Esophagus muscularis mucosa (tissue), 4 donors: ENCODE data around the gene LPCAT1. TPM values are rescaled to one million over a fixed set of nuclear protein-coding genes. Genes with fewer than 3 reads are reported as not detected.

Source experiments
- DNase-seq: peaks from one replicate; pipeline ENCODE4 v3.0.0-alpha.2; 2017; ENCODE audit errors: extremely low spot score
- H3K27ac ChIP-seq, 4 donors: fragments of 200-600 bp; sonication (generic); replicated peaks in 1 of 4; 1 replicate in 3 of 4; 2 replicates in 1 of 4; pipeline ENCODE4 v1.5.1; 2016 to 2019; ENCODE audit warnings: mild to moderate bottlenecking in 1 of 4
- H3K27me3 ChIP-seq, 4 donors: fragments of 200-600 bp; sonication (generic); one replicate each; pipeline versions ENCODE4 v1.5.1 to v1.6.0; 2016 to 2019
- H3K36me3 ChIP-seq, 4 donors: fragments of 200-600 bp; sonication (generic); one replicate each; pipeline ENCODE4 v1.5.1; 2016 to 2019
- H3K4me1 ChIP-seq, 4 donors: fragments of 200-600 bp; sonication (generic); one replicate each; pipeline ENCODE4 v1.5.1; 2016 to 2019
- H3K4me3 ChIP-seq, 4 donors: fragments of 200-600 bp; sonication (generic); 1 replicate in 2 of 4; 2 replicates in 2 of 4; pipeline ENCODE4 v1.5.1; 2016 to 2019; ENCODE audit warnings: mild to moderate bottlenecking in 4 of 4, moderate library complexity in 1 of 4
- H3K9me3 ChIP-seq, 4 donors: fragments of 200-600 bp; sonication (generic); 1 replicate in 3 of 4; 2 replicates in 1 of 4; pipeline ENCODE4 v1.5.1; 2016 to 2019
- EP300 ChIP-seq: sonication (generic); formaldehyde crosslinking; IDR thresholded peaks from one replicate; pipeline ENCODE4 v1.6.1; 2017; ENCODE audit warnings: antibody characterized with exemption
- POLR2A ChIP-seq: fragments of 450-650 bp; IDR thresholded peaks from one replicate; pipeline ENCODE4 v1.6.1; 2017; ENCODE audit warnings: antibody characterized with exemption, moderate library complexity, mild to moderate bottlenecking, low read depth
- POLR2AphosphoS5 ChIP-seq, 2 donors: sonication (generic); formaldehyde crosslinking; IDR thresholded peaks; one replicate each; pipeline ENCODE4 v1.6.1; 2017; ENCODE audit warnings: antibody characterized with exemption in 2 of 2
- WGBS: methylation state at CpG from one replicate; pipeline ENCODE4 v1.1.5; 2018; 5-methylcytosine and 5-hydroxymethylcytosine counted together
- intact Hi-C: fragments of 100-400 bp; cut with DNase I; formaldehyde crosslinking; loops from one replicate; pipeline ENCODE4 v1.15.1; 2023
- total RNA-seq, 4 donors: library from RNA; depleted of rRNA; stranded (reverse); fragments of >200 nt; gene quantifications; one replicate each; pipeline versions ENCODE4 v1.1.0 to v1.2.1, GENCODE V29; 2016
- TF ChIP-seq, protein P1 (sequence below), 3 experiments: fragments of 200-600 bp in 2 of 3; fragments of 450-650 bp in 1 of 3; sonication (generic) in 2 of 3; IDR thresholded peaks; one replicate each; pipeline ENCODE4 v1.5.1; 2017 to 2019; ENCODE audit warnings: antibody characterized with exemption in 3 of 3, mild to moderate bottlenecking in 2 of 3, moderate library complexity in 1 of 3

LPCAT1 gene
- total RNA-seq, 4 donors from 2014 or later = 22.5 to 51.7 (median 35.0) TPM

DNA sequence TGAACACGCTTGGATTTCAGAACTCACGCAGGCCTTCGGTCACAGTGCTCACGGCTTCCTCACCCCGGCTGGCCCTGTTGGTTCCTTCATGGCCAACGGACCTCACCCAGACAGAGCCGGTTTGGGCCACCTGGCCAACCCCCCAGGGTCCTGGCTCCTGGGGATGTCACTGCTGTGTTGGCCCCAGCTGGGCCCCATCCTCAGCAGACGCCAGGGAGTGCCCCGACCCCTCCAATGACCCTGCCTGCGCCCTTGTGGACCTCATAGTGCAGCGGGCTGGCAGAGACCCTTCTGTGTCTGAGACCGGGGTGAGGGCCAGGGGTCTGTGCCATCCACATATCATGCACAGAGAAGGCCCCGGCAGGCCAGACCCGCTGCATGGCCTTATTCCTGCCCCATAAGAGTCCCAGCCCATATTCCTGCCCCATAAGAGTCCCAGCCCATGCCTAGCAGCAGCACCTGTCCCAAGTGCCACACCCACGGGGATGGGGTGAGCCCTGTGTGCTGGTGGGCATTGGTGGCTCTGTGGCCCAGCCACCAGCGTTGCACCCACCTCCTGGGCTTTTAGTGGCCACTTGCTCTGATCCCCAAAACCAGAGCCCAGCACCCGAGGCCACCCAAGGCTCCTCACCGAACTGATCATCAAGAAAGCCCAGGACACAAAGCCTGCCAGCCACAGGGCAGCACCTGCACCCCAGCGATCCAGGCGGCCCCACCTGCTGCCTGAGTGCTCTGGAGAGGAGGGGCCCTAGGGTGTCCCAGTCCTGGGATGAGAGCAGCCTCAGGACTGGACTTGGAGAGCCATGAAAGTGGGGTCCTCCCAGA, 1.3 kb upstream of the LPCAT1 start:
- peak overlapping the region in 2 of 4 donors; percentile 91 for H3K27ac ChIP-seq

GRCh38 chr5:1524481-1524798, 680 bp upstream of the LPCAT1 start:
- intact Hi-C loops = loop anchor here (10.0 kb wide), 2 partner anchors 70 to 120 kb away; no protein-coding TSS in a partner anchor
- Histone ChIP-seq H3K36me3 (peaks cover 0 to 14% (median 10%) of the 10 kb centered on the region in 4 donors), H3K9me3 (no peaks in the 10 kb centered on the region), H3K27ac (peak overlapping the region; percentile 91 to 92 (median 92)), H3K4me3 (peak overlapping the region; percentile 90 to 91 (median 90)), H3K27me3 (no peaks in the 10 kb centered on the region), H3K4me1 (peaks cover 9 to 30% (median 26%) of the 10 kb centered on the region in 4 donors)
- 70% methylated on average over 6 of the region's 13 CpGs for WGBS
- DNase-seq = no peak
- TF ChIP-seq, protein P1, sequence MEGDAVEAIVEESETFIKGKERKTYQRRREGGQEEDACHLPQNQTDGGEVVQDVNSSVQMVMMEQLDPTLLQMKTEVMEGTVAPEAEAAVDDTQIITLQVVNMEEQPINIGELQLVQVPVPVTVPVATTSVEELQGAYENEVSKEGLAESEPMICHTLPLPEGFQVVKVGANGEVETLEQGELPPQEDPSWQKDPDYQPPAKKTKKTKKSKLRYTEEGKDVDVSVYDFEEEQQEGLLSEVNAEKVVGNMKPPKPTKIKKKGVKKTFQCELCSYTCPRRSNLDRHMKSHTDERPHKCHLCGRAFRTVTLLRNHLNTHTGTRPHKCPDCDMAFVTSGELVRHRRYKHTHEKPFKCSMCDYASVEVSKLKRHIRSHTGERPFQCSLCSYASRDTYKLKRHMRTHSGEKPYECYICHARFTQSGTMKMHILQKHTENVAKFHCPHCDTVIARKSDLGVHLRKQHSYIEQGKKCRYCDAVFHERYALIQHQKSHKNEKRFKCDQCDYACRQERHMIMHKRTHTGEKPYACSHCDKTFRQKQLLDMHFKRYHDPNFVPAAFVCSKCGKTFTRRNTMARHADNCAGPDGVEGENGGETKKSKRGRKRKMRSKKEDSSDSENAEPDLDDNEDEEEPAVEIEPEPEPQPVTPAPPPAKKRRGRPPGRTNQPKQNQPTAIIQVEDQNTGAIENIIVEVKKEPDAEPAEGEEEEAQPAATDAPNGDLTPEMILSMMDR (IDR thresholded peaks at IDR 0.05) = no peak
- no peak for TF ChIP-seq POLR2A
- no peak for TF ChIP-seq EP300

More for the DNA sequence above, 1.3 kb upstream of the LPCAT1 start:
- Histone ChIP-seq H3K9me3 (no peaks in the 10 kb centered on the region), H3K4me3 (peak overlapping the region in 2 of 4 donors; percentile 90 to 91), H3K36me3 (peaks cover 0 to 8% (median 5%) of the 10 kb centered on the region in 4 donors), H3K27me3 (no peaks in the 10 kb centered on the region), H3K4me1 (peaks cover 9 to 30% (median 26%) of the 10 kb centered on the region in 4 donors)
- no peak for DNase-seq
- TF ChIP-seq, protein P1 (IDR thresholded peaks at IDR 0.05) = no peak
- TF ChIP-seq EP300 (no peak), POLR2A (no peak), POLR2AphosphoS5 (IDR thresholded peaks at IDR 0.05) (no peak)
- intact Hi-C loops = loop anchor here (5.0 to 10.0 kb wide), 3 partner anchors 42 to 120 kb away; no protein-coding TSS in a partner anchor
- WGBS = no CpG with 5 or more reads among the region's 20 CpGs

GRCh38 chr5:1523480-1523792, 324 bp downstream of the LPCAT1 start:
- Histone ChIP-seq H3K4me3 (peak overlapping the region; percentile 90 to 91 (median 90)), H3K36me3 (peaks cover 0 to 23% (median 19%) of the 10 kb centered on the region in 4 donors), H3K27ac (peak overlapping the region; percentile 91 to 92 (median 92)), H3K9me3 (no peaks in the 10 kb centered on the region), H3K27me3 (no peaks in the 10 kb centered on the region), H3K4me1 (peaks cover 9 to 30% (median 26%) of the 10 kb centered on the region in 4 donors)
- intact Hi-C loops = loop anchor here (10.0 kb wide), 2 partner anchors 71 to 121 kb away; no protein-coding TSS in a partner anchor
- TF ChIP-seq, protein P1 (IDR thresholded peaks at IDR 0.05) = no peak
- TF ChIP-seq POLR2AphosphoS5 (IDR thresholded peaks at IDR 0.05) (no peak), EP300 (no peak), POLR2A (no peak)
- no peak for DNase-seq
- WGBS = 0% methylated on average over 17 of the region's 48 CpGs

- Histone ChIP-seq H3K9me3 (no peaks in the 10 kb centered on the region), H3K27me3 (no peaks in the 10 kb centered on the region), H3K4me1 (peaks cover 9 to 30% (median 26%) of the 10 kb centered on the region in 4 donors), H3K27ac (peak overlapping the region; percentile 91 to 92 (median 92)), H3K36me3 (peaks cover 0 to 24% (median 20%) of the 10 kb centered on the region in 4 donors), H3K4me3 (peak overlapping the region; percentile 90 to 91 (median 90))
- no peak for TF ChIP-seq POLR2AphosphoS5 (IDR thresholded peaks at IDR 0.05)
- TF ChIP-seq, protein P1 (IDR thresholded peaks at IDR 0.05) = no peak
- no peak for TF ChIP-seq EP300
- TF ChIP-seq POLR2A = no peak
- intact Hi-C loops = loop anchor here (10.0 kb wide), 2 partner anchors 72 to 122 kb away; no protein-coding TSS in a partner anchor
- no peak for DNase-seq
- WGBS = 15% methylated on average over 15 of the region's 63 CpGs
These were observed 920 bp downstream of the LPCAT1 start for GRCh38 chr5:1522601-1523479.
